ENCODE measurements around the gene DLGAP1. TPM values are rescaled to one million over a fixed set of nuclear protein-coding genes. Genes with fewer than 3 reads are reported as not detected.

The DLGAP1 gene
- total and polyA plus RNA-seq, 10 donors: 0.11 to 6.0 (median 2.1) TPM

GRCh38 chr18:4200399-4200798 is 254.7 kb downstream of the DLGAP1 start:
- DNase-seq: no peak
- Histone ChIP-seq H3K4me1 (no peaks in the 10 kb centered on the region), H3K4me3 (no peak overlapping the region), H3K27me3 (replicated peaks in 1 of 7) (no peaks in the 10 kb centered on the region), H3K36me3 (no peaks in the 10 kb centered on the region), H3K9me3 (no peaks in the 10 kb centered on the region), H3K27ac (no peak overlapping the region)
- intact Hi-C loops (cut with DNase I; ENCODE audit: low total_unique reads): no loop called here
- no peak for TF ChIP-seq POLR2A (IDR thresholded peaks at IDR 0.05)
- TF ChIP-seq, protein P1, sequence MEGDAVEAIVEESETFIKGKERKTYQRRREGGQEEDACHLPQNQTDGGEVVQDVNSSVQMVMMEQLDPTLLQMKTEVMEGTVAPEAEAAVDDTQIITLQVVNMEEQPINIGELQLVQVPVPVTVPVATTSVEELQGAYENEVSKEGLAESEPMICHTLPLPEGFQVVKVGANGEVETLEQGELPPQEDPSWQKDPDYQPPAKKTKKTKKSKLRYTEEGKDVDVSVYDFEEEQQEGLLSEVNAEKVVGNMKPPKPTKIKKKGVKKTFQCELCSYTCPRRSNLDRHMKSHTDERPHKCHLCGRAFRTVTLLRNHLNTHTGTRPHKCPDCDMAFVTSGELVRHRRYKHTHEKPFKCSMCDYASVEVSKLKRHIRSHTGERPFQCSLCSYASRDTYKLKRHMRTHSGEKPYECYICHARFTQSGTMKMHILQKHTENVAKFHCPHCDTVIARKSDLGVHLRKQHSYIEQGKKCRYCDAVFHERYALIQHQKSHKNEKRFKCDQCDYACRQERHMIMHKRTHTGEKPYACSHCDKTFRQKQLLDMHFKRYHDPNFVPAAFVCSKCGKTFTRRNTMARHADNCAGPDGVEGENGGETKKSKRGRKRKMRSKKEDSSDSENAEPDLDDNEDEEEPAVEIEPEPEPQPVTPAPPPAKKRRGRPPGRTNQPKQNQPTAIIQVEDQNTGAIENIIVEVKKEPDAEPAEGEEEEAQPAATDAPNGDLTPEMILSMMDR (IDR thresholded peaks at IDR 0.05 in 8 of 11, conservative IDR thresholded peaks at IDR 0.05 in 3 of 11): no peak
- no peak for TF ChIP-seq POLR2AphosphoS5 (IDR thresholded peaks at IDR 0.05)

DNA sequence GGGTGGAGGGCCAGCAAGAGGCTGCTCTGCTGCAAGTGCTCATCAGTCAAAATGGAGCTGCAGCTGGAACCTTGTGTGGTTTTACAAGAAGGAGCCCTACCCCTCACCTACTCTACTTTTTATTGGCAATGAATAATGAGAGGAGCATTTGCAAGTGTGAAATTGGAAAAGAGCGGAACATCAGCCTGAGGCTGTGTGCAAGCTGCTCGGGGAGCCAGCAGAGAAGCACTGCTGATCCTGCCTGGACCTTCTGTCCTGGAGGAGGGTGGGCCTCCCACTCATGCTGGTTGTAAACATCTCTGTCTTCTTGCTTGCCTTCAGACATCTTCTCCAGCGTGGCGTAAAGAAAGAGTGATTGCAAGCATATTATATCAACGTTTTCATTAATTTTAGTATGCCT is 256.2 kb downstream of the DLGAP1 start:
- DNase-seq: no peak
- no peaks in the 10 kb centered on the region for H3K27me3 ChIP-seq (replicated peaks in 1 of 7)
- no peaks in the 10 kb centered on the region for H3K36me3 ChIP-seq
- intact Hi-C loops (cut with DNase I; ENCODE audit: low total_unique reads): no loop called here
- H3K9me3 ChIP-seq: no peaks in the 10 kb centered on the region
- no peak overlapping the region for H3K4me3 ChIP-seq
- H3K27ac ChIP-seq: no peak overlapping the region
- 77 to 84% (median 82%) methylated on average over 5 of the region's 5 CpGs for WGBS, 5 donors
- no peaks in the 10 kb centered on the region for H3K4me1 ChIP-seq
- TF ChIP-seq, protein P1 (IDR thresholded peaks at IDR 0.05 in 8 of 11, conservative IDR thresholded peaks at IDR 0.05 in 3 of 11): no peak
- no peak for TF ChIP-seq POLR2A (IDR thresholded peaks at IDR 0.05)
- TF ChIP-seq POLR2AphosphoS5 (IDR thresholded peaks at IDR 0.05): no peak

- TF ChIP-seq POLR2A (IDR thresholded peaks at IDR 0.05): no peak
- no peak for TF ChIP-seq POLR2AphosphoS5 (IDR thresholded peaks at IDR 0.05)
- TF ChIP-seq, protein P1 (IDR thresholded peaks at IDR 0.05 in 8 of 11, conservative IDR thresholded peaks at IDR 0.05 in 3 of 11): no peak
- intact Hi-C loops (cut with DNase I; ENCODE audit: low total_unique reads): no loop called here
- H3K36me3 ChIP-seq: no peaks in the 10 kb centered on the region
- DNase-seq: no peak
- no peak overlapping the region for H3K27ac ChIP-seq
- WGBS, 5 donors: 30 to 35% (median 32%) methylated on average over 4 of the region's 4 CpGs
- H3K27me3 ChIP-seq (replicated peaks in 1 of 7): no peaks in the 10 kb centered on the region
- H3K4me3 ChIP-seq: no peak overlapping the region
- no peaks in the 10 kb centered on the region for H3K9me3 ChIP-seq
- H3K4me1 ChIP-seq: no peaks in the 10 kb centered on the region
These were observed 258.8 kb downstream of the DLGAP1 start for GRCh38 chr18:4196351-4196750.

- 63 to 74% (median 66%) methylated on average over 3 of the region's 3 CpGs for WGBS, 5 donors
- intact Hi-C loops (cut with DNase I; ENCODE audit: low total_unique reads): no loop called here
- H3K27ac ChIP-seq: no peak overlapping the region
- TF ChIP-seq POLR2AphosphoS5 (IDR thresholded peaks at IDR 0.05): no peak
- no peak for TF ChIP-seq POLR2A (IDR thresholded peaks at IDR 0.05)
- TF ChIP-seq, protein P1 (IDR thresholded peaks at IDR 0.05 in 8 of 11, conservative IDR thresholded peaks at IDR 0.05 in 3 of 11): no peak
- no peaks in the 10 kb centered on the region for H3K27me3 ChIP-seq (replicated peaks in 1 of 7)
- no peaks in the 10 kb centered on the region for H3K4me1 ChIP-seq
- no peak overlapping the region for H3K4me3 ChIP-seq
- DNase-seq: no peak
- H3K36me3 ChIP-seq: no peaks in the 10 kb centered on the region
- no peaks in the 10 kb centered on the region for H3K9me3 ChIP-seq
These were observed 262.0 kb downstream of the DLGAP1 start for GRCh38 chr18:4193086-4193485.

All from spleen (tissue), 11 donors.